ENCODE measurements around the gene IGLL5. TPM values are rescaled to one million over a fixed set of nuclear protein-coding genes. Genes with fewer than 3 reads are reported as not detected.

The IGLL5 gene
- total and polyA plus RNA-seq, 12 donors, result 0.43 to 24.7 (median 1.8) TPM; not detected in 6

GRCh38 chr22:22933807-22934542 is 46.4 kb downstream of the IGLL5 start:
- Histone ChIP-seq H3K4me3 (no peak overlapping the region), H3K9me3 (replicated peaks in 1 of 3) (no peaks in the 10 kb centered on the region), H3K36me3 (replicated peaks in 1 of 2) (no peaks in the 10 kb centered on the region), H3K27me3 (no peaks in the 10 kb centered on the region), H3K27ac (no peak overlapping the region), H3K4me1 (replicated peaks in 1 of 2) (no peaks in the 10 kb centered on the region)
- WGBS, 4 donors, result 73 to 90% (median 85%) methylated on average over 9 to 10 of the region's 10 CpGs
- DNase-seq, result no peak
- intact Hi-C loops (cut with DNase I), result no loop called here
- TF ChIP-seq CTCF (IDR thresholded peaks at IDR 0.05) (no peak), POLR2A (IDR thresholded peaks at IDR 0.05) (no peak)

- intact Hi-C loops (cut with DNase I), result no loop called here
- Histone ChIP-seq H3K36me3 (replicated peaks in 1 of 2) (no peaks in the 10 kb centered on the region), H3K4me3 (no peak overlapping the region), H3K9me3 (replicated peaks in 1 of 3) (no peaks in the 10 kb centered on the region), H3K27me3 (no peaks in the 10 kb centered on the region), H3K4me1 (replicated peaks in 1 of 2) (no peaks in the 10 kb centered on the region), H3K27ac (no peak overlapping the region)
- TF ChIP-seq POLR2A (IDR thresholded peaks at IDR 0.05) (no peak), CTCF (IDR thresholded peaks at IDR 0.05) (no peak)
- DNase-seq, result no peak
- WGBS, 4 donors, result 79 to 87% (median 84%) methylated on average over 11 of the region's 11 CpGs
These were observed 47.0 kb downstream of the IGLL5 start for GRCh38 chr22:22934543-22935055.

- Histone ChIP-seq H3K4me1 (replicated peaks in 1 of 2) (no peaks in the 10 kb centered on the region), H3K36me3 (replicated peaks in 1 of 2) (no peaks in the 10 kb centered on the region), H3K27me3 (no peaks in the 10 kb centered on the region), H3K27ac (no peak overlapping the region), H3K4me3 (no peak overlapping the region), H3K9me3 (replicated peaks in 1 of 3) (no peaks in the 10 kb centered on the region)
- intact Hi-C loops (cut with DNase I), result no loop called here
- no peak for DNase-seq
- no peak for TF ChIP-seq POLR2A (IDR thresholded peaks at IDR 0.05)
- no peak for TF ChIP-seq CTCF (IDR thresholded peaks at IDR 0.05)
- WGBS, 4 donors, result 75 to 88% (median 86%) methylated on average over 3 of the region's 3 CpGs
These were observed 47.5 kb downstream of the IGLL5 start for GRCh38 chr22:22935056-22935545.

- no peak for DNase-seq
- intact Hi-C loops (cut with DNase I), result no loop called here
- no peak overlapping the region for H3K4me3 ChIP-seq
- TF ChIP-seq CTCF (IDR thresholded peaks at IDR 0.05) (no peak), POLR2A (IDR thresholded peaks at IDR 0.05) (no peak)
- no peak overlapping the region for H3K27ac ChIP-seq
- 69 to 78% (median 72%) methylated on average over 2 to 4 of the region's 4 CpGs for WGBS, 4 donors
- no peaks in the 10 kb centered on the region for H3K4me1 ChIP-seq (replicated peaks in 1 of 2)
- H3K36me3 ChIP-seq (replicated peaks in 1 of 2), result no peaks in the 10 kb centered on the region
- H3K27me3 ChIP-seq, result no peaks in the 10 kb centered on the region
- H3K9me3 ChIP-seq (replicated peaks in 1 of 3), result no peaks in the 10 kb centered on the region
These were observed 48.0 kb downstream of the IGLL5 start for GRCh38 chr22:22935546-22936157.
